Lower lobe of right lung (tissue), 2 donors: Measurements from ENCODE around the gene SMG5. TPM values are rescaled to one million over a fixed set of nuclear protein-coding genes. Genes with fewer than 3 reads are reported as not detected.
A peak's percentile ranks its signal among the peaks of the same experiment; 100 is the strongest.

ENCODE experiments used
- ATAC-seq, 2 donors: fragments of 200-7000 bp; cut with Tn5 transposase; one replicate each; pipeline ENCODE4 v1.9.1; 2020 to 2022; ENCODE audit warnings: mild to moderate bottlenecking in 2 of 2, moderate library complexity in 2 of 2
- DNase-seq: peaks from one replicate; pipeline ENCODE4 v3.0.0-alpha.2; 2020
- H3K27ac ChIP-seq: fragments of 200-600 bp; one replicate; pipeline ENCODE4 v1.8.0; 2022
- H3K27me3 ChIP-seq: fragments of 200-600 bp; one replicate; pipeline ENCODE4 v1.8.0; 2022; ENCODE audit warnings: low read depth
- H3K36me3 ChIP-seq: fragments of 200-600 bp; one replicate; pipeline ENCODE4 v1.8.0; 2022; ENCODE audit warnings: mild to moderate bottlenecking
- H3K4me1 ChIP-seq: fragments of 200-600 bp; one replicate; pipeline ENCODE4 v1.8.0; 2022
- H3K4me3 ChIP-seq: fragments of 200-600 bp; one replicate; pipeline ENCODE4 v1.8.0; 2022; ENCODE audit warnings: mild to moderate bottlenecking
- H3K9me3 ChIP-seq: fragments of 200-600 bp; one replicate; pipeline ENCODE4 v1.8.0; 2022
- CTCF ChIP-seq: fragments of 200-600 bp; IDR thresholded peaks from one replicate; pipeline ENCODE4 v1.8.0; 2022; ENCODE audit warnings: antibody characterized with exemption, mild to moderate bottlenecking
- intact Hi-C: fragments of 100-400 bp; cut with DNase I; formaldehyde crosslinking; loops from one replicate; pipeline ENCODE4 v1.11.0; 2022
- total RNA-seq: library from RNA; stranded (reverse); fragmentation: NEBNext Ultra II Directional; extraction: Animal tissue kit (Norgen Biotek cat#: 25700); gene quantifications from one replicate; pipeline ENCODE4 v1.2.1, GENCODE V29; 2021
- donor health status: DM: no; HTN: yes; CAD: no; lungs with severe emphysema.

Gene SMG5
- total RNA-seq, 1 donor from 2014 or later = 68.9 TPM

GRCh38 chr1:156247460-156248322 is 34.9 kb downstream of the SMG5 start, which contains the start of gene PAQR6:
Gene PAQR6, minus strand, starts transcription at chr1:156248056. Its CDS starts 1,325 bp downstream, at chr1:156246731.
- DNase-seq = no peak
- Histone ChIP-seq H3K27me3 (peaks cover 11% of the 10 kb centered on the region), H3K4me3 (no peak within 1 kb of the TSS), H3K36me3 (peaks cover 37% of the 10 kb centered on the region), H3K9me3 (no peaks in the 10 kb centered on the region), H3K27ac (no peak within 1 kb of the TSS), H3K4me1 (peaks cover 27% of the 10 kb centered on the region)
- intact Hi-C loops = no loop called here
- TF ChIP-seq CTCF = no peak
- peak; percentile 6 to 7 for ATAC-seq

GRCh38 chr1:156246781-156247459 is 35.7 kb downstream of the SMG5 start:
- Histone ChIP-seq H3K4me3 (no peak overlapping the region), H3K9me3 (no peaks in the 10 kb centered on the region), H3K4me1 (peaks cover 27% of the 10 kb centered on the region), H3K27ac (no peak overlapping the region), H3K27me3 (peaks cover 11% of the 10 kb centered on the region), H3K36me3 (peaks cover 29% of the 10 kb centered on the region)
- ATAC-seq = peak; percentile 56 to 60
- no peak for TF ChIP-seq CTCF
- intact Hi-C loops = no loop called here
- DNase-seq = no peak

GRCh38 chr1:156246241-156246780 is 36.3 kb downstream of the SMG5 start:
- TF ChIP-seq CTCF = no peak
- no peaks in the 10 kb centered on the region for H3K9me3 ChIP-seq
- peak overlapping the region; percentile 48 for H3K4me3 ChIP-seq
- DNase-seq (no peak), ATAC-seq (no peak)
- peaks cover 27% of the 10 kb centered on the region for H3K4me1 ChIP-seq
- intact Hi-C loops = no loop called here
- no peak overlapping the region for H3K27ac ChIP-seq
- H3K27me3 ChIP-seq = peaks cover 11% of the 10 kb centered on the region
- H3K36me3 ChIP-seq = peaks cover 23% of the 10 kb centered on the region

DNA sequence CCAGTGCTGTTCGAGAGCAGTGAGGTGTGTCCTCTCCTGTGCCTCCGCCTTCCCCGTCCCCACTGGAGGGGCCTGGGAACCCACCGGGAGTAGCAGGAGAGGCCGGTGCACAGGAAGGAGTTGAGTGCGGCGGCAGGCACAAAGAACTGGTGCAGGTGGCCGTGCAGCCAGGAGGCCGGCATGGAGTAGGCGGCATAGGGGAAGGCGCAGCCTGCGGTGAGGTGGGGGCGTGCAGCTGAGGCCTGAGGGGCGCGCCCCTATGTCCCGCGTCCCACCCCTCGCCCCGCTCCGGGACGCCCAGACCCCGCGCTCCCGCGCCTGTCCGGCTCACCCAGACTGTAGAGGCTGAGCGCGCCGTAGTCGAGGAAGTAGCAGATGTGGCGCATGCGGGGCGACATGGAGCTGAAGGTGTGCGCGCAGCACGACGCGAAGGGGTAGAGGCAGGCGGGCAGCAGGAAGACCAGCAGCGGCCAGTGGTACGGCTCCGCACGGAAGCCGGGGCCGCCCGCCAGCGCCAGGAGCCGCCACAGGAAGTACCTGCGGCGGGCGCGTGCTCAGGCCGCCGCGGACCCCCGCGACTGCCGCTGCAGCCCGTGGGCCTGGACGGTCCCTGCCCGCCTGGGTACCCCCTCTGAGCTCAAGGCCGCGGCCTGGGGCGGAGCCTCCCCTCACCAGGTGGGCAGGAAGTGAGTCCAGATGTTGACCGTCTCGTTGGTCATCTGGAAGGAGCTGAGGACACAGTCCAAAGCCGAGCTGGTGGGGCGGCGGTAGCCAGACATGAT is 37.0 kb downstream of the SMG5 start:
- no peak for TF ChIP-seq CTCF
- intact Hi-C loops = no loop called here
- H3K36me3 ChIP-seq = peaks cover 21% of the 10 kb centered on the region
- H3K4me1 ChIP-seq = peaks cover 27% of the 10 kb centered on the region
- peaks cover 11% of the 10 kb centered on the region for H3K27me3 ChIP-seq
- H3K4me3 ChIP-seq = peak overlapping the region; percentile 48
- no peak overlapping the region for H3K27ac ChIP-seq
- H3K9me3 ChIP-seq = no peaks in the 10 kb centered on the region
- peak; percentile 59 for DNase-seq
- ATAC-seq = peak; percentile 31 to 44

GRCh38 chr1:156244712-156245111 is 37.9 kb downstream of the SMG5 start:
- H3K27me3 ChIP-seq = peaks cover 11% of the 10 kb centered on the region
- peaks cover 20% of the 10 kb centered on the region for H3K36me3 ChIP-seq
- H3K4me1 ChIP-seq = peaks cover 27% of the 10 kb centered on the region
- no peak overlapping the region for H3K4me3 ChIP-seq
- no peak overlapping the region for H3K27ac ChIP-seq
- ATAC-seq = no peak
- TF ChIP-seq CTCF = no peak
- H3K9me3 ChIP-seq = no peaks in the 10 kb centered on the region
- no peak for DNase-seq
- intact Hi-C loops = no loop called here
